Spleen (tissue), 7 donors: ENCODE data around the gene TRIM23.

Experiments used
- POLR2A ChIP-seq, 3 donors: fragments of 450-650 bp; IDR thresholded peaks; one replicate each; pipeline ENCODE4 v1.5.1; 2017; ENCODE audit warnings: antibody characterized with exemption in 3 of 3, mild to moderate bottlenecking in 1 of 3
- POLR2AphosphoS5 ChIP-seq, 3 donors: sonication (generic); formaldehyde crosslinking; IDR thresholded peaks; one replicate each; pipeline ENCODE4 v1.5.1; 2017; ENCODE audit warnings: antibody characterized with exemption in 3 of 3
- TF ChIP-seq, protein P1 (sequence below), 11 experiments: fragments of 200-600 bp in 7 of 11; fragments of 450-650 bp in 4 of 11; sonication (generic) in 4 of 11; IDR thresholded peaks in 8 of 11; conservative IDR thresholded peaks in 3 of 11; 1 replicate in 7 of 11; 2 replicates in 4 of 11; pipeline versions ENCODE4 v1.4.0 to v1.8.0; 2016 to 2021; ENCODE audit warnings: antibody characterized with exemption in 11 of 11, inconsistent platforms in 4 of 11, mild to moderate bottlenecking in 1 of 11
- donor health status: DM: no; HTN: no; CAD: no; lungs with moderate emphysema.
- donor health status: DM: no; HTN: no; CAD: no.
- donor health status: DM: no; HTN: no; CAD: no.

DNA sequence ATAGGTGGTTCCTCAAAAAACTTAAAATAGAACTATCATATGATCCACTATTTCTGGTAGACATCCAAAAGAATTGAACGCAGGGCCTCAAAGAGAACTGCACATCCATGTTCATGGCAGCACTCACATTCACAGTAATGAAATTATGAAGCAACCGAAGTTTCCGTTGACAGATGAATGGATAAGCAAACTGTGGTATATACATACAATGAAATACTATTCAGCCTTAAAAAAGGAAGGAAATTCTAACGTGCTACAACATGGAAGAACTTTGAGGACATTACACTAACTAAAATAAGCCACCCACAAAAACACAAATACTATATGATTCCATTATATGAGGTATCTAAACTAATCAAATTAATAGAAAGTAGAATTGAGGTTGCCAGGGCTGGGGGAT, 79.7 kb downstream of the TRIM23 start:
- TF ChIP-seq POLR2AphosphoS5 (IDR thresholded peaks at IDR 0.05) (no peak), POLR2A (IDR thresholded peaks at IDR 0.05) (no peak)
- TF ChIP-seq, protein P1, sequence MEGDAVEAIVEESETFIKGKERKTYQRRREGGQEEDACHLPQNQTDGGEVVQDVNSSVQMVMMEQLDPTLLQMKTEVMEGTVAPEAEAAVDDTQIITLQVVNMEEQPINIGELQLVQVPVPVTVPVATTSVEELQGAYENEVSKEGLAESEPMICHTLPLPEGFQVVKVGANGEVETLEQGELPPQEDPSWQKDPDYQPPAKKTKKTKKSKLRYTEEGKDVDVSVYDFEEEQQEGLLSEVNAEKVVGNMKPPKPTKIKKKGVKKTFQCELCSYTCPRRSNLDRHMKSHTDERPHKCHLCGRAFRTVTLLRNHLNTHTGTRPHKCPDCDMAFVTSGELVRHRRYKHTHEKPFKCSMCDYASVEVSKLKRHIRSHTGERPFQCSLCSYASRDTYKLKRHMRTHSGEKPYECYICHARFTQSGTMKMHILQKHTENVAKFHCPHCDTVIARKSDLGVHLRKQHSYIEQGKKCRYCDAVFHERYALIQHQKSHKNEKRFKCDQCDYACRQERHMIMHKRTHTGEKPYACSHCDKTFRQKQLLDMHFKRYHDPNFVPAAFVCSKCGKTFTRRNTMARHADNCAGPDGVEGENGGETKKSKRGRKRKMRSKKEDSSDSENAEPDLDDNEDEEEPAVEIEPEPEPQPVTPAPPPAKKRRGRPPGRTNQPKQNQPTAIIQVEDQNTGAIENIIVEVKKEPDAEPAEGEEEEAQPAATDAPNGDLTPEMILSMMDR (IDR thresholded peaks at IDR 0.05 in 8 of 11, conservative IDR thresholded peaks at IDR 0.05 in 3 of 11), result no peak
